Nephron (organoid): Measurements from ENCODE around the gene EPHB2.

Experiments used
- H3K27ac Mint-ChIP-seq, 3 experiments: 2 replicates each; pipeline ENCODE4 v1.8.0; 2020; ENCODE audit warnings: mixed read lengths in 3 of 3, mild to moderate bottlenecking in 2 of 3, moderate library complexity in 1 of 3
- H3K27me3 Mint-ChIP-seq: 2 replicates; pipeline ENCODE4 v1.8.0; 2021; ENCODE audit warnings: low read depth, mild to moderate bottlenecking, moderate library complexity, mixed read lengths
- H3K36me3 Mint-ChIP-seq: 2 replicates; pipeline ENCODE4 v1.8.0; 2020; ENCODE audit warnings: low read depth, mixed read lengths
- H3K4me1 Mint-ChIP-seq: 2 replicates; pipeline ENCODE4 v1.8.0; 2020; ENCODE audit warnings: mixed read lengths
- H3K4me3 Mint-ChIP-seq, 3 experiments: 2 replicates each; pipeline ENCODE4 v1.8.0; 2020; ENCODE audit warnings: mild to moderate bottlenecking in 3 of 3, mixed read lengths in 3 of 3, moderate library complexity in 2 of 3
- H3K9me3 Mint-ChIP-seq: 2 replicates; pipeline ENCODE4 v1.8.0; 2020; ENCODE audit warnings: mixed read lengths
- CTCF ChIP-seq, 3 experiments: fragments of 200-600 bp; sonication (generic); IDR thresholded peaks; one replicate each; pipeline ENCODE4 v1.5.0; 2021; ENCODE audit warnings: antibody characterized with exemption in 3 of 3; ENCODE audit not compliant: unreplicated experiment in 3 of 3

EPHB2 gene

GRCh38 chr1:22687191-22687590 is 23.4 kb upstream of the EPHB2 start:
- H3K4me1 Mint-ChIP-seq, result peaks cover 60% of the 10 kb centered on the region
- TF ChIP-seq CTCF (IDR thresholded peaks at IDR 0.05; ENCODE audit: unreplicated experiment in 3 of 3), result no peak
- H3K4me3 Mint-ChIP-seq, result no peak overlapping the region
- no peaks in the 10 kb centered on the region for H3K36me3 Mint-ChIP-seq
- H3K27me3 Mint-ChIP-seq, result peaks cover 5% of the 10 kb centered on the region
- H3K27ac Mint-ChIP-seq, result peak overlapping the region; percentile 8 to 89 (median 70)
- no peaks in the 10 kb centered on the region for H3K9me3 Mint-ChIP-seq

GRCh38 chr1:22688466-22688865 is 22.2 kb upstream of the EPHB2 start:
- H3K4me1 Mint-ChIP-seq, result peaks cover 58% of the 10 kb centered on the region
- peaks cover 5% of the 10 kb centered on the region for H3K27me3 Mint-ChIP-seq
- peak overlapping the region in 2 of 3 experiments; percentile 31 to 89 for H3K27ac Mint-ChIP-seq
- H3K4me3 Mint-ChIP-seq, result no peak overlapping the region
- TF ChIP-seq CTCF (IDR thresholded peaks at IDR 0.05; ENCODE audit: unreplicated experiment in 3 of 3), result no peak
- H3K9me3 Mint-ChIP-seq, result no peaks in the 10 kb centered on the region
- H3K36me3 Mint-ChIP-seq, result no peaks in the 10 kb centered on the region

GRCh38 chr1:22689505-22689904 is 21.1 kb upstream of the EPHB2 start:
- Mint-ChIP-seq H3K9me3 (no peaks in the 10 kb centered on the region), H3K27ac (peak overlapping the region; percentile 69 to 88 (median 78)), H3K36me3 (no peaks in the 10 kb centered on the region), H3K4me3 (peak overlapping the region in 1 of 3 experiments; percentile 20), H3K4me1 (peaks cover 48% of the 10 kb centered on the region), H3K27me3 (peaks cover 10% of the 10 kb centered on the region)
- TF ChIP-seq CTCF (IDR thresholded peaks at IDR 0.05; ENCODE audit: unreplicated experiment in 3 of 3), result no peak

- H3K27ac Mint-ChIP-seq, result peak overlapping the region; percentile 52 to 81 (median 56)
- no peaks in the 10 kb centered on the region for H3K36me3 Mint-ChIP-seq
- H3K9me3 Mint-ChIP-seq, result no peaks in the 10 kb centered on the region
- no peak overlapping the region for H3K4me3 Mint-ChIP-seq
- TF ChIP-seq CTCF (IDR thresholded peaks at IDR 0.05; ENCODE audit: unreplicated experiment in 3 of 3), result no peak
- peaks cover 5% of the 10 kb centered on the region for H3K27me3 Mint-ChIP-seq
- H3K4me1 Mint-ChIP-seq, result peaks cover 33% of the 10 kb centered on the region
Observed at GRCh38 chr1:22691031-22691753, 19.4 kb upstream of the EPHB2 start.

GRCh38 chr1:22694172-22694571 is 16.5 kb upstream of the EPHB2 start:
- no peaks in the 10 kb centered on the region for H3K9me3 Mint-ChIP-seq

More at GRCh38 chr1:22694172-22694571, 16.5 kb upstream of the EPHB2 start:
- TF ChIP-seq CTCF (IDR thresholded peaks at IDR 0.05; ENCODE audit: unreplicated experiment in 3 of 3), result no peak
- no peak overlapping the region for H3K4me3 Mint-ChIP-seq
- peaks cover 14% of the 10 kb centered on the region for H3K4me1 Mint-ChIP-seq
- no peaks in the 10 kb centered on the region for H3K36me3 Mint-ChIP-seq
- peaks cover 8% of the 10 kb centered on the region for H3K27me3 Mint-ChIP-seq
- H3K27ac Mint-ChIP-seq, result no peak overlapping the region
